GM12878 (cell line): ENCODE results near the gene RYR2. TPM values are rescaled to one million over a fixed set of nuclear protein-coding genes. Genes with fewer than 3 reads are reported as not detected.

ENCODE experiments used
- ATAC-seq: fragments of 200-7000 bp; cut with Tn5 transposase; 3 replicates; pipeline ENCODE4 v1.9.1; 2020; ENCODE audit warnings: mild to moderate bottlenecking, moderate library complexity
- BruUV-seq: library from RNA; stranded (reverse); fragments of 400-500 nt; replicated peaks from 2 replicates; lab custom pipeline; 2021; lab: Mats Ljungman, UMichigan
- CTCF ChIA-PET: fragments of 300-600 bp; sonication (Branson Sonifier 250); formaldehyde crosslinking; extraction: SDS; loops from one replicate; lab custom pipeline; 2021; ENCODE audit warnings: inconsistent platforms; lab: Yijun Ruan, JAX
- POLR2A ChIA-PET: fragments of 350-600 bp; formaldehyde crosslinking; extraction: SDS; loops from one replicate; lab custom pipeline; 2021; ENCODE audit warnings: inconsistent platforms; lab: Charles Lee
- RAD21 ChIA-PET: fragments of 300-600 bp; sonication (Branson Sonifier 250); formaldehyde crosslinking; loops from one replicate; lab custom pipeline; 2023; ENCODE audit warnings: antibody characterized with exemption; ENCODE audit not compliant: unreplicated experiment; lab: Charles Lee
- SMC1A ChIA-PET: fragments of 300-600 bp; sonication (Branson Sonifier 250); formaldehyde crosslinking; loops from one replicate; lab custom pipeline; 2023; ENCODE audit not compliant: unreplicated experiment, uncharacterized antibody; lab: Charles Lee
- DNase-seq: peaks from one replicate; pipeline ENCODE4 v3.0.0-alpha.2; 2011; ENCODE audit warnings: low read depth, low spot score
- FAIRE-seq: peaks from 3 replicates; lab custom pipeline; 2011; peaks lifted over from hg19 to GRCh38; lab: Jason Lieb, UNC
- H2AFZ ChIP-seq: 2 replicates; pipeline ENCODE4 v1.6.0; 2011; ENCODE audit warnings: low read depth, low read length, control low read depth; ENCODE audit not compliant: control insufficient read depth
- H3K27ac ChIP-seq: 2 replicates; pipeline ENCODE4 v1.5.1; 2011; ENCODE audit warnings: control low read depth; ENCODE audit not compliant: control insufficient read depth, insufficient read depth
- H3K27me3 ChIP-seq, 2 experiments: replicated peaks in 1 of 2; 2 replicates each; pipeline versions ENCODE4 v1.6.0 to v1.6.1; 2011; ENCODE audit warnings: low read length in 1 of 2; ENCODE audit not compliant: control insufficient read depth in 2 of 2, insufficient read depth in 2 of 2
- H3K36me3 ChIP-seq, 2 experiments: 2 replicates each; pipeline ENCODE4 v1.5.1; 2011; ENCODE audit warnings: low read length in 1 of 2; ENCODE audit not compliant: control insufficient read depth in 2 of 2, insufficient read depth in 2 of 2
- H3K4me1 ChIP-seq: 2 replicates; pipeline ENCODE4 v1.6.1; 2011; ENCODE audit warnings: mild to moderate bottlenecking, low read length, moderate library complexity, mixed read lengths; ENCODE audit not compliant: control insufficient read depth, insufficient read depth
- H3K4me2 ChIP-seq: 2 replicates; pipeline ENCODE4 v1.6.0; 2011; ENCODE audit warnings: control low read depth; ENCODE audit not compliant: control insufficient read depth, insufficient read depth
- H3K4me3 ChIP-seq: fragments of 200-600 bp; sonication (generic); 2 replicates; pipeline ENCODE4 v1.5.1; 2016
- H3K79me2 ChIP-seq: 2 replicates; pipeline ENCODE4 v1.6.0; 2011; ENCODE audit warnings: low read length; ENCODE audit not compliant: control insufficient read depth, insufficient read depth
- H3K9ac ChIP-seq: 2 replicates; pipeline ENCODE4 v1.8.0; 2011; ENCODE audit warnings: low read length, control low read depth, mixed read lengths; ENCODE audit not compliant: control insufficient read depth, insufficient read depth
- H3K9me3 ChIP-seq: replicated peaks from 3 replicates; pipeline ENCODE4 v1.5.1; 2011; ENCODE audit warnings: mild to moderate bottlenecking, low read length; ENCODE audit not compliant: control insufficient read depth, insufficient read depth
- H4K20me1 ChIP-seq: 2 replicates; pipeline ENCODE4 v1.6.0; 2011; ENCODE audit not compliant: control insufficient read depth, insufficient read depth
- BRCA1 ChIP-seq: IDR thresholded peaks from 2 replicates; pipeline ENCODE4 v1.6.1; 2011; ENCODE audit warnings: low read depth, low read length, improper control_type of control experiment
- CREB1 ChIP-seq: IDR thresholded peaks from 2 replicates; pipeline ENCODE4 v1.6.1; 2012; ENCODE audit warnings: low read depth, mild to moderate bottlenecking, inconsistent platforms
- FOS ChIP-seq: IDR thresholded peaks from 3 replicates; pipeline ENCODE4 v1.6.1; 2011; ENCODE audit warnings: borderline replicate concordance; ENCODE audit not compliant: insufficient read length; ENCODE audit errors: extremely low read depth
- IKZF1 ChIP-seq: fragments of 450-650 bp; conservative IDR thresholded peaks from 2 replicates; pipeline ENCODE4 v1.6.1; 2017; ENCODE audit warnings: antibody characterized with exemption, mild to moderate bottlenecking
- KAT2A ChIP-seq: conservative IDR thresholded peaks from 2 replicates; pipeline ENCODE4 v1.6.1; 2011; ENCODE audit warnings: low read depth, low read length; ENCODE audit not compliant: control insufficient read depth
- KLF5 ChIP-seq: fragments of 450-650 bp; IDR thresholded peaks from 2 replicates; pipeline ENCODE4 v1.6.1; 2014; ENCODE audit warnings: mild to moderate bottlenecking; ENCODE audit not compliant: partially characterized antibody
- MYB ChIP-seq: fragments of 150-350 bp; IDR thresholded peaks from 2 replicates; pipeline ENCODE4 v1.6.1; 2014; ENCODE audit warnings: mild to moderate bottlenecking, low read depth, low read length, borderline replicate concordance
- MYC ChIP-seq: IDR thresholded peaks from 2 replicates; pipeline ENCODE4 v1.6.1; 2011; ENCODE audit warnings: mild to moderate bottlenecking, low read length, moderate library complexity, inconsistent platforms; ENCODE audit not compliant: insufficient read depth, insufficient replicate concordance, insufficient read length, severe bottlenecking
- NBN ChIP-seq: fragments of 450-650 bp; IDR thresholded peaks from 2 replicates; pipeline ENCODE4 v1.6.1; 2016
- NFYB ChIP-seq: IDR thresholded peaks from 2 replicates; pipeline ENCODE4 v1.6.1; 2011; ENCODE audit warnings: low read depth, mild to moderate bottlenecking, low read length, improper control_type of control experiment, moderate library complexity; ENCODE audit not compliant: insufficient read depth
- NR2F1 ChIP-seq: fragments of 450-650 bp; conservative IDR thresholded peaks from 2 replicates; pipeline ENCODE4 v1.6.1; 2017; ENCODE audit warnings: mild to moderate bottlenecking
- SIN3A ChIP-seq: IDR thresholded peaks from 2 replicates; pipeline ENCODE4 v1.6.1; 2012; ENCODE audit warnings: low read depth, low read length, improper control_type of control experiment
- ZBTB33 ChIP-seq: fragments of 450-650 bp; IDR thresholded peaks from 2 replicates; pipeline ENCODE4 v1.6.1; 2017; ENCODE audit warnings: mild to moderate bottlenecking
- WGBS: methylation state at CpG from one replicate; pipeline ENCODE4 v1.1.6; 2016; ENCODE audit warnings: low lambda C conversion rate; ENCODE audit not compliant: insufficient replicate concordance, insufficient coverage; ENCODE audit errors: missing lambda C conversion rate; 5-methylcytosine and 5-hydroxymethylcytosine counted together
- in situ Hi-C: fragments of 300-500 bp; cut with MboI; formaldehyde crosslinking; loops from 9 replicates; pipeline ENCODE4 v1.14.3; 2018; ENCODE audit warnings: mixed read lengths
- intact Hi-C: fragments of 100-400 bp; cut with micrococcal nuclease; formaldehyde crosslinking; loops from one replicate; pipeline ENCODE4 v1.14.2; 2022; ENCODE audit not compliant: unreplicated experiment
- polyA plus RNA-seq, 11 experiments: library from polyadenylated mRNA; depleted of rRNA in 4 of 11; unstranded in 6 of 11; stranded (reverse) in 5 of 11; fragments of >200 nt; fragmentation: Nextera tagmentation in 4 of 11; fragmentation: Illumina TruSeq in 1 of 11; extraction: Ambion mirVana in 4 of 11; extraction: Trizol in 1 of 11; gene quantifications; 1 replicate in 1 of 11; 2 replicates in 10 of 11; pipeline versions ENCODE4 v1.2.1 to v1.2.3, GENCODE V29; 2011 to 2016; ENCODE audit warnings: inconsistent platforms in 2 of 11, missing spikeins in 2 of 11, low read depth in 1 of 11
- total RNA-seq, 4 experiments: library from RNA; depleted of rRNA in 3 of 4; stranded (reverse); fragments of >200 nt in 3 of 4; fragmentation: Illumina TruSeq in 1 of 4; extraction: Trizol in 1 of 4; gene quantifications; 2 replicates each; pipeline versions ENCODE4 v1.2.1 to v1.2.3, GENCODE V29; 2013 to 2021

The RYR2 gene
- total and polyA plus RNA-seq, 10 of the 15 experiments (the other 5 are each of a cell fraction or from before 2014, with no cell fraction given): 0.01 to 0.04 TPM; not detected in 8

- no peak for TF ChIP-seq MYC
- TF ChIP-seq CREB1: no peak
Observed at GRCh38 chr1:237013608-237014007, 28.4 kb upstream of the RYR2 start (continued).

GRCh38 chr1:237016626-237017025 lies 25.4 kb upstream of the RYR2 start:
- Histone ChIP-seq H2AFZ (no peak overlapping the region), H3K4me2 (no peak overlapping the region), H3K36me3 (no peaks in the 10 kb centered on the region), H4K20me1 (no peaks in the 10 kb centered on the region), H3K27me3 (no peaks in the 10 kb centered on the region), H3K27ac (no peak overlapping the region), H3K9ac (no peak overlapping the region), H3K79me2 (no peaks in the 10 kb centered on the region), H3K4me1 (no peaks in the 10 kb centered on the region), H3K4me3 (no peak overlapping the region), H3K9me3 (no peaks in the 10 kb centered on the region)
- ATAC-seq (no peak), DNase-seq (no peak), FAIRE-seq (no peak)
- no peak for TF ChIP-seq CREB1
- no peak for TF ChIP-seq SIN3A
- no peak for TF ChIP-seq NFYB
- TF ChIP-seq MYB: no peak
- TF ChIP-seq NR2F1: no peak
- TF ChIP-seq FOS: no peak
- no peak for TF ChIP-seq KLF5
- TF ChIP-seq BRCA1: no peak
- no peak for TF ChIP-seq KAT2A
- no peak for TF ChIP-seq ZBTB33
- no peak for TF ChIP-seq NBN
- TF ChIP-seq IKZF1: no peak
- POLR2A ChIA-PET: no interaction called here
- RAD21 ChIA-PET: no interaction called here
- WGBS: 31% methylated on average over 1 of the region's 1 CpG
- in situ Hi-C loops: no loop called here
- intact Hi-C loops: no loop called here
- SMC1A ChIA-PET: interaction anchor here (0.6 kb wide), 2 partner anchors 10 to 816 kb away, joined by 3 read pairs; no protein-coding TSS in a partner anchor
- BruUV-seq: no TSS peak
- CTCF ChIA-PET: no interaction called here
